Measurements from ENCODE around the gene SMIM35. TPM values are rescaled to one million over a fixed set of nuclear protein-coding genes. Genes with fewer than 3 reads are reported as not detected.

SMIM35 gene
- total RNA-seq, 2 experiments from 2014 or later: 2.2 to 2.4 TPM

- Mint-ChIP-seq H3K36me3 (ENCODE audit: low read depth) (no peaks in the 10 kb centered on the region), H3K27me3 (ENCODE audit: low read depth) (peaks cover 10% of the 10 kb centered on the region), H3K4me1 (ENCODE audit: low read depth) (peaks cover 17% of the 10 kb centered on the region), H3K27ac (no peak overlapping the region), H3K4me3 (no peak overlapping the region), H3K9me3 (ENCODE audit: insufficient read depth) (no peaks in the 10 kb centered on the region)
- no peak for DNase-seq
- ChIA-PET POLR2A (no interaction called here), CTCF (interaction anchor here (1.5 to 10.5 kb wide), 3 partner anchors 112 to 253 kb away, joined by 5 to 432 read pairs (median 6); no protein-coding TSS in a partner anchor)
- no peak for ATAC-seq
Measured at GRCh38 chr11:118060081-118060661, 26.6 kb downstream of the SMIM35 start.

GRCh38 chr11:118059246-118059940 lies 27.4 kb downstream of the SMIM35 start:
- H3K27ac Mint-ChIP-seq: peak overlapping the region; percentile 21
- CTCF ChIA-PET: interaction anchor here (1.3 to 10.5 kb wide), 4 partner anchors 14 to 252 kb away, joined by 3 to 432 read pairs (median 5); no protein-coding TSS in a partner anchor
- H3K36me3 Mint-ChIP-seq (ENCODE audit: low read depth): no peaks in the 10 kb centered on the region
- DNase-seq: no peak
- H3K27me3 Mint-ChIP-seq (ENCODE audit: low read depth): peaks cover 10% of the 10 kb centered on the region
- no peak for ATAC-seq
- peaks cover 13% of the 10 kb centered on the region for H3K4me1 Mint-ChIP-seq (ENCODE audit: low read depth)
- no peaks in the 10 kb centered on the region for H3K9me3 Mint-ChIP-seq (ENCODE audit: insufficient read depth)
- POLR2A ChIA-PET: no interaction called here
- H3K4me3 Mint-ChIP-seq: no peak overlapping the region

GRCh38 chr11:118058311-118059245 lies 28.2 kb downstream of the SMIM35 start:
- Mint-ChIP-seq H3K27ac (no peak overlapping the region), H3K4me3 (no peak overlapping the region), H3K4me1 (ENCODE audit: low read depth) (peaks cover 17% of the 10 kb centered on the region), H3K36me3 (ENCODE audit: low read depth) (no peaks in the 10 kb centered on the region), H3K9me3 (ENCODE audit: insufficient read depth) (no peaks in the 10 kb centered on the region), H3K27me3 (ENCODE audit: low read depth) (peaks cover 10% of the 10 kb centered on the region)
- POLR2A ChIA-PET: no interaction called here
- CTCF ChIA-PET: interaction anchor here (0.8 to 10.5 kb wide), 7 partner anchors 14 to 633 kb away, joined by 3 to 432 read pairs (median 5); no protein-coding TSS in a partner anchor
- DNase-seq (no peak), ATAC-seq (no peak)

- H3K36me3 Mint-ChIP-seq (ENCODE audit: low read depth): no peaks in the 10 kb centered on the region
- POLR2A ChIA-PET: no interaction called here
- CTCF ChIA-PET: interaction anchor here (0.8 to 10.5 kb wide), 6 partner anchors 55 to 631 kb away, joined by 3 to 432 read pairs (median 5); no protein-coding TSS in a partner anchor
- H3K27me3 Mint-ChIP-seq (ENCODE audit: low read depth): peaks cover 7% of the 10 kb centered on the region
- H3K27ac Mint-ChIP-seq: no peak overlapping the region
- DNase-seq (no peak), ATAC-seq (no peak)
- H3K4me1 Mint-ChIP-seq (ENCODE audit: low read depth): peaks cover 27% of the 10 kb centered on the region
- H3K9me3 Mint-ChIP-seq (ENCODE audit: insufficient read depth): no peaks in the 10 kb centered on the region
- no peak overlapping the region for H3K4me3 Mint-ChIP-seq
Measured at GRCh38 chr11:118057251-118058145, 29.3 kb downstream of the SMIM35 start.

GRCh38 chr11:118056806-118057205 lies 30.0 kb downstream of the SMIM35 start:
- no peak overlapping the region for H3K4me3 Mint-ChIP-seq
- no peaks in the 10 kb centered on the region for H3K9me3 Mint-ChIP-seq (ENCODE audit: insufficient read depth)
- peaks cover 34% of the 10 kb centered on the region for H3K4me1 Mint-ChIP-seq (ENCODE audit: low read depth)
- ChIA-PET CTCF (interaction anchor here (1.9 to 10.5 kb wide), 4 partner anchors 56 to 250 kb away, joined by 5 to 432 read pairs (median 143); no protein-coding TSS in a partner anchor), POLR2A (no interaction called here)
- no peak for DNase-seq
- H3K36me3 Mint-ChIP-seq (ENCODE audit: low read depth): no peaks in the 10 kb centered on the region
- H3K27me3 Mint-ChIP-seq (ENCODE audit: low read depth): peaks cover 7% of the 10 kb centered on the region
- H3K27ac Mint-ChIP-seq: no peak overlapping the region
- ATAC-seq: no peak

GRCh38 chr11:118055966-118056365 lies 30.8 kb downstream of the SMIM35 start:
- H3K27me3 Mint-ChIP-seq (ENCODE audit: low read depth): peaks cover 7% of the 10 kb centered on the region
- H3K4me3 Mint-ChIP-seq: no peak overlapping the region
- ChIA-PET CTCF (interaction anchor here (6.4 to 10.5 kb wide), 4 partner anchors 55 to 249 kb away, joined by 118 to 432 read pairs (median 144); partner anchors contain the start of gene FXYD2), POLR2A (no interaction called here)
- DNase-seq (no peak), ATAC-seq (no peak)
- H3K9me3 Mint-ChIP-seq (ENCODE audit: insufficient read depth): no peaks in the 10 kb centered on the region
- no peak overlapping the region for H3K27ac Mint-ChIP-seq
- H3K36me3 Mint-ChIP-seq (ENCODE audit: low read depth): no peaks in the 10 kb centered on the region
- peaks cover 42% of the 10 kb centered on the region for H3K4me1 Mint-ChIP-seq (ENCODE audit: low read depth)

GRCh38 chr11:118054712-118055640 lies 31.8 kb downstream of the SMIM35 start:
- ATAC-seq (no peak), DNase-seq (no peak)
- Mint-ChIP-seq H3K27me3 (ENCODE audit: low read depth) (peaks cover 7% of the 10 kb centered on the region), H3K27ac (no peak overlapping the region), H3K9me3 (ENCODE audit: insufficient read depth) (no peaks in the 10 kb centered on the region), H3K4me1 (ENCODE audit: low read depth) (peaks cover 52% of the 10 kb centered on the region), H3K4me3 (no peak overlapping the region), H3K36me3 (ENCODE audit: low read depth) (no peaks in the 10 kb centered on the region)
- POLR2A ChIA-PET: interaction anchor here (0.6 to 5.8 kb wide), 2 partner anchors 56 to 104 kb away, joined by 3 to 112 read pairs; no protein-coding TSS in a partner anchor
- CTCF ChIA-PET: interaction anchor here (1.2 to 10.5 kb wide), 15 partner anchors 16 to 248 kb away, joined by 3 to 432 read pairs (median 71); partner anchors contain the start of genes FXYD2 and IL10RA

- H3K27me3 Mint-ChIP-seq (ENCODE audit: low read depth): peaks cover 7% of the 10 kb centered on the region
- CTCF ChIA-PET: interaction anchor here (0.6 to 10.5 kb wide), 53 partner anchors 10 to 822 kb away, joined by 3 to 432 read pairs (median 8); partner anchors contain the start of genes FXYD2, FXYD6, IL10RA and TMPRSS13
- H3K4me3 Mint-ChIP-seq: no peak overlapping the region
- POLR2A ChIA-PET: interaction anchor here (0.7 to 5.8 kb wide), 11 partner anchors 37 to 245 kb away, joined by 3 to 112 read pairs (median 6); partner anchors contain the start of gene IL10RA
- peaks cover 60% of the 10 kb centered on the region for H3K4me1 Mint-ChIP-seq (ENCODE audit: low read depth)
- H3K9me3 Mint-ChIP-seq (ENCODE audit: insufficient read depth): no peaks in the 10 kb centered on the region
- DNase-seq (no peak), ATAC-seq (no peak)
- H3K36me3 Mint-ChIP-seq (ENCODE audit: low read depth): no peaks in the 10 kb centered on the region
- peak overlapping the region; percentile 86 for H3K27ac Mint-ChIP-seq
Measured at GRCh38 chr11:118052581-118053206, 34.1 kb downstream of the SMIM35 start.

- CTCF ChIA-PET: interaction anchor here (0.6 to 10.5 kb wide), 22 partner anchors 12 to 245 kb away, joined by 3 to 432 read pairs (median 30); partner anchors contain the start of genes FXYD2, IL10RA and TMPRSS13
- Mint-ChIP-seq H3K9me3 (ENCODE audit: insufficient read depth) (no peaks in the 10 kb centered on the region), H3K27me3 (ENCODE audit: low read depth) (peaks cover 2% of the 10 kb centered on the region), H3K36me3 (ENCODE audit: low read depth) (no peaks in the 10 kb centered on the region), H3K27ac (peak overlapping the region; percentile 89), H3K4me1 (ENCODE audit: low read depth) (peaks cover 64% of the 10 kb centered on the region), H3K4me3 (peak overlapping the region; percentile 44)
- POLR2A ChIA-PET: interaction anchor here (0.7 to 5.8 kb wide), 12 partner anchors 10 to 236 kb away, joined by 3 to 112 read pairs (median 10); partner anchors contain the start of gene IL10RA
- DNase-seq (peak; percentile 86), ATAC-seq (peak; percentile 91)
Measured at GRCh38 chr11:118051611-118052461, 34.9 kb downstream of the SMIM35 start.

Data from activated CD8-positive, alpha-beta T cell treated with anti-CD3 and anti-CD28 coated beads, Interleukin-2, amount 10 ng/mL, durations not matched to agents 7 days and 5 days (primary cell).